HL-60 (cell line): ENCODE measurements around the gene AFAP1.

Source experiments
- CTCF ChIP-seq: IDR thresholded peaks from one replicate; pipeline ENCODE4 v1.5.1; 2011; ENCODE audit warnings: low read length, control low read depth, inconsistent platforms; ENCODE audit not compliant: insufficient read depth
- GABPA ChIP-seq: IDR thresholded peaks from 2 replicates; pipeline ENCODE4 v1.6.1; 2012; ENCODE audit warnings: low read depth
- POLR2AphosphoS5 ChIP-seq: IDR thresholded peaks from 2 replicates; pipeline ENCODE4 v1.6.1; 2012; ENCODE audit warnings: low read depth
- REST ChIP-seq: IDR thresholded peaks from 2 replicates; pipeline ENCODE4 v1.6.1; 2012; ENCODE audit warnings: low read depth; ENCODE audit not compliant: insufficient replicate concordance

GRCh38 chr4:7897811-7898210 is 41.9 kb downstream of the AFAP1 start:
- TF ChIP-seq CTCF = no peak
- TF ChIP-seq REST = no peak
- no peak for TF ChIP-seq POLR2AphosphoS5
- no peak for TF ChIP-seq GABPA
